ENCODE measurements around the gene CMTM5.

DNA sequence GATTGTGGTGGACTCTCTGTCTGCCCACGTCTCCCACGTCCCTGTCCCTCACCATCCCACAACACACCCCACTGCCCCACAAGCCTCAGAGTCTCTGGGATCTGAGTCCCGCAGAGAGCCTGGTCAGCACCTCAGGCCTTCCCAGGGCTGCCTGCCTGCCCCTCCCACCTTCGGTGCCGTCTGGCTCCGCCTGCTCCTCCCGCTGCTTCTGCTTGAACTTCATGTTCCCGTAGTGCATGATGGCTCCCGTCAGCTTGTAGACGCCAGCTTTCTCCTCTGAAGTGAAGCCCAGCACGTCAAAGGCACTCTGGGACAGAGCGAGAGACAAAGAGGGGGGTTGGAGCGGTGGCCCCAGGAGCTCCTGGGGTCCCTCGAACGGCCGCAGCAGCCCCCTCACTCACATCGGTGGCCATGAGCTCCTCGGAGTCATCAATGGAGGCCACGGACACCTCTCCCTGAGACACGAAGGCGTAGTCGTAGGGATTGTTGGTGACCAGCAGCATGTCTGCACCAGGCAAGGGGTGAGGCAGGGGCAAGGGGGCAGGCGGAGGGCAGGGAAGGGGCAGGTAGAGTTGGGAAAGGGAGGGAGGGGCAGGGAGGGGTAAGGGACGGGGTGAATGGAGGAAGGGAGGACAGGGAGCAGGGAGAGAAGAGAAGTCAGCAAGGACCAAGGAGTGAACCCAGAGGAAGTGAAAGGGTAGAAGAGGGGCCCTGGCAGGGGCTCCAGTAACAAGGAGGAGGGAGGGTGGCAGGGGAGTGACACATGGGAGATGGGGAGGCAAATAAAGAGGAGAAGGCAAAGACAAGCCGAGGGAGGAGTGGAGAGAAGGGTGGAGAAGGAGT lies 25.7 kb downstream of the CMTM5 start:
- TF ChIP-seq SP1 (IDR thresholded peaks at IDR 0.05; ENCODE audit: low read depth) (no peak), SIN3A (IDR thresholded peaks at IDR 0.05; ENCODE audit: low read depth) (no peak), POLR2A (IDR thresholded peaks at IDR 0.05; ENCODE audit: borderline replicate concordance, extremely low read depth, insufficient read depth, insufficient read length) (no peak), EZH2 (IDR thresholded peaks at IDR 0.05) (no peak), ZNF274 (IDR thresholded peaks at IDR 0.05; ENCODE audit: low read depth, low read length) (no peak), CEBPB (IDR thresholded peaks at IDR 0.05; ENCODE audit: low read depth) (no peak), EZH2phosphoT487 (IDR thresholded peaks at IDR 0.05; ENCODE audit: borderline replicate concordance) (no peak), EGR1 (IDR thresholded peaks at IDR 0.05; ENCODE audit: low read depth) (no peak)
- TF ChIP-seq, protein P1, sequence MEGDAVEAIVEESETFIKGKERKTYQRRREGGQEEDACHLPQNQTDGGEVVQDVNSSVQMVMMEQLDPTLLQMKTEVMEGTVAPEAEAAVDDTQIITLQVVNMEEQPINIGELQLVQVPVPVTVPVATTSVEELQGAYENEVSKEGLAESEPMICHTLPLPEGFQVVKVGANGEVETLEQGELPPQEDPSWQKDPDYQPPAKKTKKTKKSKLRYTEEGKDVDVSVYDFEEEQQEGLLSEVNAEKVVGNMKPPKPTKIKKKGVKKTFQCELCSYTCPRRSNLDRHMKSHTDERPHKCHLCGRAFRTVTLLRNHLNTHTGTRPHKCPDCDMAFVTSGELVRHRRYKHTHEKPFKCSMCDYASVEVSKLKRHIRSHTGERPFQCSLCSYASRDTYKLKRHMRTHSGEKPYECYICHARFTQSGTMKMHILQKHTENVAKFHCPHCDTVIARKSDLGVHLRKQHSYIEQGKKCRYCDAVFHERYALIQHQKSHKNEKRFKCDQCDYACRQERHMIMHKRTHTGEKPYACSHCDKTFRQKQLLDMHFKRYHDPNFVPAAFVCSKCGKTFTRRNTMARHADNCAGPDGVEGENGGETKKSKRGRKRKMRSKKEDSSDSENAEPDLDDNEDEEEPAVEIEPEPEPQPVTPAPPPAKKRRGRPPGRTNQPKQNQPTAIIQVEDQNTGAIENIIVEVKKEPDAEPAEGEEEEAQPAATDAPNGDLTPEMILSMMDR (IDR thresholded peaks at IDR 0.05 in 2 of 3, conservative IDR thresholded peaks at IDR 0.05 in 1 of 3; ENCODE audit: borderline replicate concordance in 1 of 3, insufficient read depth in 1 of 3, low read depth in 2 of 3, low read length in 2 of 3), result no peak
- TF ChIP-seq, protein P2, sequence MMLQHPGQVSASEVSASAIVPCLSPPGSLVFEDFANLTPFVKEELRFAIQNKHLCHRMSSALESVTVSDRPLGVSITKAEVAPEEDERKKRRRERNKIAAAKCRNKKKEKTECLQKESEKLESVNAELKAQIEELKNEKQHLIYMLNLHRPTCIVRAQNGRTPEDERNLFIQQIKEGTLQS (IDR thresholded peaks at IDR 0.05), result no peak

All from HCT116 (cell line).